Liver (tissue), 3 donors: ENCODE measurements around the gene GLMP.

Experiments used
- CTCF ChIP-seq: fragments of 150-350 bp; IDR thresholded peaks from 2 replicates; pipeline ENCODE4 v1.5.1; 2017; ENCODE audit warnings: improper control_type of control experiment, low read depth, low read length; ENCODE audit not compliant: missing input control
- EGR1 ChIP-seq, 2 donors: IDR thresholded peaks; 2 replicates each; pipeline ENCODE4 v1.6.1; 2016 to 2018; ENCODE audit warnings: antibody characterized with exemption in 2 of 2, low read depth in 2 of 2
- FOXA1 ChIP-seq: IDR thresholded peaks from 2 replicates; pipeline ENCODE4 v1.6.1; 2016; ENCODE audit warnings: antibody characterized with exemption
- GABPA ChIP-seq, 2 donors: IDR thresholded peaks in 1 of 2; conservative IDR thresholded peaks in 1 of 2; 2 replicates each; pipeline ENCODE4 v1.6.1; 2016; ENCODE audit warnings: antibody characterized with exemption in 2 of 2, mild to moderate bottlenecking in 1 of 2, moderate library complexity in 1 of 2
- JUND ChIP-seq, 2 donors: IDR thresholded peaks; 2 replicates each; pipeline ENCODE4 v1.6.1; 2016; ENCODE audit warnings: antibody characterized with exemption in 2 of 2
- NR2F2 ChIP-seq: IDR thresholded peaks from 2 replicates; pipeline ENCODE4 v1.6.1; 2016; ENCODE audit warnings: antibody characterized with exemption
- RAD21 ChIP-seq, 2 donors: IDR thresholded peaks; 2 replicates each; pipeline ENCODE4 v1.6.1; 2016; ENCODE audit warnings: antibody characterized with exemption in 2 of 2, mild to moderate bottlenecking in 2 of 2
- RXRA ChIP-seq, 2 donors: IDR thresholded peaks; 2 replicates each; pipeline ENCODE4 v1.6.1; 2017 to 2018; ENCODE audit warnings: antibody characterized with exemption in 2 of 2, mild to moderate bottlenecking in 1 of 2
- TAF1 ChIP-seq: conservative IDR thresholded peaks from 2 replicates; pipeline ENCODE4 v1.6.1; 2016; ENCODE audit warnings: antibody characterized with exemption, mild to moderate bottlenecking
- YY1 ChIP-seq: IDR thresholded peaks from 2 replicates; pipeline ENCODE4 v1.6.1; 2016; ENCODE audit warnings: antibody characterized with exemption, mild to moderate bottlenecking
- ZBTB33 ChIP-seq: IDR thresholded peaks from 2 replicates; pipeline ENCODE4 v1.6.1; 2016; ENCODE audit warnings: antibody characterized with exemption
- TF ChIP-seq, protein P1 (sequence below): IDR thresholded peaks from 2 replicates; pipeline ENCODE4 v1.6.1; 2016; ENCODE audit warnings: antibody characterized with exemption
- TF ChIP-seq, protein P2 (sequence below): IDR thresholded peaks from 2 replicates; pipeline ENCODE4 v1.6.1; 2016; ENCODE audit warnings: antibody characterized with exemption, mild to moderate bottlenecking
- TF ChIP-seq, protein P3 (sequence below): IDR thresholded peaks from 2 replicates; pipeline ENCODE4 v1.6.1; 2016; ENCODE audit warnings: antibody characterized with exemption
- donor health status: healthy.
- donor health status: healthy.

DNA sequence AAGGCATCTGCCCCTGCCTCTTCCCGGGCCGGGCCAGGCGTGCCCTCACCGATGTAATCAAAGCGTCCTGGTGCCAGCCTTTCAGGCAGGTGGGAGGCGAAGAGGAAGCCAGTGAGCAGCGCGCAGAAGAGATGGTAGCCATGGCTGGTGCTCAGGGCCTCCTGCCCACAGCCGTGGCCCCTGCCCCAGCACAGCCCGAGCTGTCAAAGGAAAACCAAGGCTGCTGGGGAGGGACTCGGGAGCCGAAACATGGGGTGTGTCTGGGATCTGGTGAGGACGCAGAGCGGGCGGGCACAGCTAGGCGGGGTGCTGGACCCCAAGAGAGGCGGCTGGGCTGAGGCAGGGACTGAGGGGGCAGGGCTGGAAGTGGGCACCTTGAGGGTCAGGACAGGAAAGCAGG is 50.8 kb downstream of the GLMP start:
- TF ChIP-seq CTCF: no peak
- no peak for TF ChIP-seq RAD21 (IDR thresholded peaks at IDR 0.05)
- TF ChIP-seq, protein P1, sequence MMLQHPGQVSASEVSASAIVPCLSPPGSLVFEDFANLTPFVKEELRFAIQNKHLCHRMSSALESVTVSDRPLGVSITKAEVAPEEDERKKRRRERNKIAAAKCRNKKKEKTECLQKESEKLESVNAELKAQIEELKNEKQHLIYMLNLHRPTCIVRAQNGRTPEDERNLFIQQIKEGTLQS: no peak
- TF ChIP-seq, protein P2, sequence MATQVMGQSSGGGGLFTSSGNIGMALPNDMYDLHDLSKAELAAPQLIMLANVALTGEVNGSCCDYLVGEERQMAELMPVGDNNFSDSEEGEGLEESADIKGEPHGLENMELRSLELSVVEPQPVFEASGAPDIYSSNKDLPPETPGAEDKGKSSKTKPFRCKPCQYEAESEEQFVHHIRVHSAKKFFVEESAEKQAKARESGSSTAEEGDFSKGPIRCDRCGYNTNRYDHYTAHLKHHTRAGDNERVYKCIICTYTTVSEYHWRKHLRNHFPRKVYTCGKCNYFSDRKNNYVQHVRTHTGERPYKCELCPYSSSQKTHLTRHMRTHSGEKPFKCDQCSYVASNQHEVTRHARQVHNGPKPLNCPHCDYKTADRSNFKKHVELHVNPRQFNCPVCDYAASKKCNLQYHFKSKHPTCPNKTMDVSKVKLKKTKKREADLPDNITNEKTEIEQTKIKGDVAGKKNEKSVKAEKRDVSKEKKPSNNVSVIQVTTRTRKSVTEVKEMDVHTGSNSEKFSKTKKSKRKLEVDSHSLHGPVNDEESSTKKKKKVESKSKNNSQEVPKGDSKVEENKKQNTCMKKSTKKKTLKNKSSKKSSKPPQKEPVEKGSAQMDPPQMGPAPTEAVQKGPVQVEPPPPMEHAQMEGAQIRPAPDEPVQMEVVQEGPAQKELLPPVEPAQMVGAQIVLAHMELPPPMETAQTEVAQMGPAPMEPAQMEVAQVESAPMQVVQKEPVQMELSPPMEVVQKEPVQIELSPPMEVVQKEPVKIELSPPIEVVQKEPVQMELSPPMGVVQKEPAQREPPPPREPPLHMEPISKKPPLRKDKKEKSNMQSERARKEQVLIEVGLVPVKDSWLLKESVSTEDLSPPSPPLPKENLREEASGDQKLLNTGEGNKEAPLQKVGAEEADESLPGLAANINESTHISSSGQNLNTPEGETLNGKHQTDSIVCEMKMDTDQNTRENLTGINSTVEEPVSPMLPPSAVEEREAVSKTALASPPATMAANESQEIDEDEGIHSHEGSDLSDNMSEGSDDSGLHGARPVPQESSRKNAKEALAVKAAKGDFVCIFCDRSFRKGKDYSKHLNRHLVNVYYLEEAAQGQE: no peak
- no peak for TF ChIP-seq JUND (IDR thresholded peaks at IDR 0.05)
- no peak for TF ChIP-seq FOXA1
- no peak for TF ChIP-seq TAF1
- TF ChIP-seq YY1: no peak
- TF ChIP-seq, protein P3, sequence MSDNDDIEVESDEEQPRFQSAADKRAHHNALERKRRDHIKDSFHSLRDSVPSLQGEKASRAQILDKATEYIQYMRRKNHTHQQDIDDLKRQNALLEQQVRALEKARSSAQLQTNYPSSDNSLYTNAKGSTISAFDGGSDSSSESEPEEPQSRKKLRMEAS: no peak
- no peak for TF ChIP-seq EGR1 (IDR thresholded peaks at IDR 0.05; ENCODE audit: low read depth in 2 of 2)
- no peak for TF ChIP-seq ZBTB33
- no peak for TF ChIP-seq RXRA (IDR thresholded peaks at IDR 0.05)
- TF ChIP-seq NR2F2: no peak
- no peak for TF ChIP-seq GABPA (IDR thresholded peaks at IDR 0.05 in 1 of 2, conservative IDR thresholded peaks at IDR 0.05 in 1 of 2)
